Liver (tissue), 9 donors: ENCODE measurements around the gene CAMSAP1. TPM values are rescaled to one million over a fixed set of nuclear protein-coding genes. Genes with fewer than 3 reads are reported as not detected.

Source experiments
- DNase-seq: peaks from one replicate; pipeline ENCODE4 v3.0.0-alpha.2; 2017; ENCODE audit warnings: low spot score
- H3K27ac ChIP-seq, 2 donors: one replicate each; pipeline ENCODE4 v1.7.0; 2013; ENCODE audit warnings: inconsistent platforms in 2 of 2, low read length in 2 of 2, control low read depth in 1 of 2, low read depth in 1 of 2, mild to moderate bottlenecking in 1 of 2
- H3K27me3 ChIP-seq, 4 donors: one replicate each; pipeline versions ENCODE4 v1.6.1 to v1.7.0; 2013; ENCODE audit warnings: low read length in 3 of 4, inconsistent platforms in 1 of 4, mild to moderate bottlenecking in 1 of 4, moderate library complexity in 1 of 4; ENCODE audit not compliant: control insufficient read depth in 4 of 4, insufficient read depth in 4 of 4
- H3K36me3 ChIP-seq, 4 donors: one replicate each; pipeline versions ENCODE4 v1.6.1 to v1.7.0; 2013; ENCODE audit warnings: low read length in 3 of 4, mild to moderate bottlenecking in 3 of 4, low read depth in 1 of 4, moderate library complexity in 1 of 4; ENCODE audit not compliant: control insufficient read depth in 4 of 4, insufficient read depth in 3 of 4
- H3K4me1 ChIP-seq, 4 donors: one replicate each; pipeline versions ENCODE4 v1.6.1 to v1.7.0; 2013; ENCODE audit warnings: low read length in 3 of 4, mild to moderate bottlenecking in 3 of 4, moderate library complexity in 1 of 4; ENCODE audit not compliant: control insufficient read depth in 4 of 4, insufficient read depth in 4 of 4
- H3K4me3 ChIP-seq, 3 donors: one replicate each; pipeline versions ENCODE4 v1.6.1 to v1.7.0; 2013; ENCODE audit warnings: low read length in 3 of 3, control low read depth in 1 of 3, low read depth in 1 of 3, mild to moderate bottlenecking in 1 of 3
- H3K9ac ChIP-seq, 2 donors: one replicate each; pipeline ENCODE4 v1.7.0; 2013; ENCODE audit warnings: low read length in 2 of 2, mild to moderate bottlenecking in 2 of 2, moderate library complexity in 2 of 2, control low read depth in 1 of 2, low read depth in 1 of 2
- H3K9me3 ChIP-seq, 4 donors: one replicate each; pipeline versions ENCODE4 v1.6.1 to v1.7.0; 2013; ENCODE audit warnings: low read length in 3 of 4; ENCODE audit not compliant: control insufficient read depth in 4 of 4
- EGR1 ChIP-seq, 2 donors: IDR thresholded peaks; 2 replicates each; pipeline ENCODE4 v1.6.1; 2016 to 2018; ENCODE audit warnings: antibody characterized with exemption in 2 of 2, low read depth in 2 of 2
- FOXA2 ChIP-seq: IDR thresholded peaks from 2 replicates; pipeline ENCODE4 v1.6.1; 2016; ENCODE audit warnings: antibody characterized with exemption
- GABPA ChIP-seq, 2 donors: IDR thresholded peaks in 1 of 2; conservative IDR thresholded peaks in 1 of 2; 2 replicates each; pipeline ENCODE4 v1.6.1; 2016; ENCODE audit warnings: antibody characterized with exemption in 2 of 2, mild to moderate bottlenecking in 1 of 2, moderate library complexity in 1 of 2
- HNF4A ChIP-seq, 2 donors: conservative IDR thresholded peaks; 2 replicates each; pipeline ENCODE4 v1.6.1; 2016; ENCODE audit warnings: antibody characterized with exemption in 2 of 2, mild to moderate bottlenecking in 2 of 2
- HNF4G ChIP-seq: IDR thresholded peaks from 2 replicates; pipeline ENCODE4 v1.6.1; 2016; ENCODE audit warnings: antibody characterized with exemption
- JUND ChIP-seq, 2 donors: IDR thresholded peaks; 2 replicates each; pipeline ENCODE4 v1.6.1; 2016; ENCODE audit warnings: antibody characterized with exemption in 2 of 2
- NR2F2 ChIP-seq: IDR thresholded peaks from 2 replicates; pipeline ENCODE4 v1.6.1; 2016; ENCODE audit warnings: antibody characterized with exemption
- RAD21 ChIP-seq, 2 donors: IDR thresholded peaks; 2 replicates each; pipeline ENCODE4 v1.6.1; 2016; ENCODE audit warnings: antibody characterized with exemption in 2 of 2, mild to moderate bottlenecking in 2 of 2
- RXRA ChIP-seq, 2 donors: IDR thresholded peaks; 2 replicates each; pipeline ENCODE4 v1.6.1; 2017 to 2018; ENCODE audit warnings: antibody characterized with exemption in 2 of 2, mild to moderate bottlenecking in 1 of 2
- SP1 ChIP-seq: IDR thresholded peaks from 2 replicates; pipeline ENCODE4 v1.6.1; 2018; ENCODE audit warnings: antibody characterized with exemption, mild to moderate bottlenecking
- TAF1 ChIP-seq: conservative IDR thresholded peaks from 2 replicates; pipeline ENCODE4 v1.6.1; 2016; ENCODE audit warnings: antibody characterized with exemption, mild to moderate bottlenecking
- YY1 ChIP-seq: IDR thresholded peaks from 2 replicates; pipeline ENCODE4 v1.6.1; 2016; ENCODE audit warnings: antibody characterized with exemption, mild to moderate bottlenecking
- WGBS: extraction: QIAGEN DNeasy Blood & Tissue Kit; methylation state at CpG from one replicate; pipeline ENCODE4 v1.1.7; 2013; 5-methylcytosine and 5-hydroxymethylcytosine counted together
- polyA plus RNA-seq, 2 donors: library from polyadenylated mRNA; stranded (reverse) in 1 of 2; unstranded in 1 of 2; fragments of 200-250 nt in 1 of 2; fragments of >200 nt in 1 of 2; fragmentation: Nextera tagmentation in 1 of 2; extraction: Ambion mirVana in 1 of 2; gene quantifications; one replicate each; pipeline versions ENCODE4 v1.2.1 to v1.2.3, GENCODE V29; 2013 to 2015
- total RNA-seq, 2 donors: library from RNA; depleted of rRNA; stranded (reverse); fragments of >200 nt; gene quantifications; one replicate each; pipeline ENCODE4 v1.2.3, GENCODE V29; 2014
- TF ChIP-seq, protein P1 (sequence below): IDR thresholded peaks from 2 replicates; pipeline ENCODE4 v1.6.1; 2016; ENCODE audit warnings: antibody characterized with exemption
- TF ChIP-seq, protein P2 (sequence below): IDR thresholded peaks from 2 replicates; pipeline ENCODE4 v1.6.1; 2016; ENCODE audit warnings: antibody characterized with exemption, mild to moderate bottlenecking
- TF ChIP-seq, protein P3 (sequence below): IDR thresholded peaks from 2 replicates; pipeline ENCODE4 v1.6.1; 2016; ENCODE audit warnings: antibody characterized with exemption
- TF ChIP-seq, protein P4 (sequence below): IDR thresholded peaks from 2 replicates; pipeline ENCODE4 v1.6.1; 2016; ENCODE audit warnings: antibody characterized with exemption
- TF ChIP-seq, protein P5 (sequence below): fragments of 150-350 bp; IDR thresholded peaks from 2 replicates; pipeline ENCODE4 v1.5.1; 2017; ENCODE audit warnings: improper control_type of control experiment, low read depth, low read length; ENCODE audit not compliant: missing input control
- donor health status: healthy.
- donor health status: healthy.
- donor health status: healthy.
- donor health status: healthy.
- donor health status: healthy.

Gene CAMSAP1
- total and polyA plus RNA-seq, 4 donors: 0.97 to 6.4 (median 5.1) TPM

DNA sequence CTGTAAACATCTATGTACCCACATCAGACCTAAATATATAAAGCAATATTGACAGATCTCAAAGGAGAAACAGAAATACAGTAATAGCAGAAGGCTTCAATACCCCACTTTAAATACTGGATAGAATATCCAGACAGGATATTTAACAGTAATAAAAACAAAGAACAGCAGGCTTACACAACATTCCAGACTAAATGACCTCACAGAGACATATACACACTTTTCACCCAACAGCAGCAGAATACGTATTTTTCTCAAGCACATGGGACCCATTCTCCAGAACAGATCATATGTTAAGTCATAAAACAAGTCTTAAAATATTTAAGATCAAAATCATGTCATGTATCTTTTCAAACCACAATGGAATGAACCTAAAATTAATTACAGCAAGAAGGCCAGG is 76.8 kb downstream of the CAMSAP1 start:
- WGBS: 97% methylated on average over 1 of the region's 1 CpG
- no peak overlapping the region for H3K4me3 ChIP-seq
- peaks cover 0 to 3% (median 0%) of the 10 kb centered on the region in 4 donors for H3K9me3 ChIP-seq
- TF ChIP-seq, protein P1, sequence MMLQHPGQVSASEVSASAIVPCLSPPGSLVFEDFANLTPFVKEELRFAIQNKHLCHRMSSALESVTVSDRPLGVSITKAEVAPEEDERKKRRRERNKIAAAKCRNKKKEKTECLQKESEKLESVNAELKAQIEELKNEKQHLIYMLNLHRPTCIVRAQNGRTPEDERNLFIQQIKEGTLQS: no peak
- TF ChIP-seq RAD21 (IDR thresholded peaks at IDR 0.05) (no peak), SP1 (no peak), FOXA2 (no peak), RXRA (IDR thresholded peaks at IDR 0.05) (no peak), HNF4A (conservative IDR thresholded peaks at IDR 0.05) (no peak), EGR1 (IDR thresholded peaks at IDR 0.05; ENCODE audit: low read depth in 2 of 2) (no peak), HNF4G (no peak), GABPA (IDR thresholded peaks at IDR 0.05 in 1 of 2, conservative IDR thresholded peaks at IDR 0.05 in 1 of 2) (no peak), JUND (IDR thresholded peaks at IDR 0.05) (no peak), YY1 (no peak), TAF1 (no peak)
- TF ChIP-seq, protein P2, sequence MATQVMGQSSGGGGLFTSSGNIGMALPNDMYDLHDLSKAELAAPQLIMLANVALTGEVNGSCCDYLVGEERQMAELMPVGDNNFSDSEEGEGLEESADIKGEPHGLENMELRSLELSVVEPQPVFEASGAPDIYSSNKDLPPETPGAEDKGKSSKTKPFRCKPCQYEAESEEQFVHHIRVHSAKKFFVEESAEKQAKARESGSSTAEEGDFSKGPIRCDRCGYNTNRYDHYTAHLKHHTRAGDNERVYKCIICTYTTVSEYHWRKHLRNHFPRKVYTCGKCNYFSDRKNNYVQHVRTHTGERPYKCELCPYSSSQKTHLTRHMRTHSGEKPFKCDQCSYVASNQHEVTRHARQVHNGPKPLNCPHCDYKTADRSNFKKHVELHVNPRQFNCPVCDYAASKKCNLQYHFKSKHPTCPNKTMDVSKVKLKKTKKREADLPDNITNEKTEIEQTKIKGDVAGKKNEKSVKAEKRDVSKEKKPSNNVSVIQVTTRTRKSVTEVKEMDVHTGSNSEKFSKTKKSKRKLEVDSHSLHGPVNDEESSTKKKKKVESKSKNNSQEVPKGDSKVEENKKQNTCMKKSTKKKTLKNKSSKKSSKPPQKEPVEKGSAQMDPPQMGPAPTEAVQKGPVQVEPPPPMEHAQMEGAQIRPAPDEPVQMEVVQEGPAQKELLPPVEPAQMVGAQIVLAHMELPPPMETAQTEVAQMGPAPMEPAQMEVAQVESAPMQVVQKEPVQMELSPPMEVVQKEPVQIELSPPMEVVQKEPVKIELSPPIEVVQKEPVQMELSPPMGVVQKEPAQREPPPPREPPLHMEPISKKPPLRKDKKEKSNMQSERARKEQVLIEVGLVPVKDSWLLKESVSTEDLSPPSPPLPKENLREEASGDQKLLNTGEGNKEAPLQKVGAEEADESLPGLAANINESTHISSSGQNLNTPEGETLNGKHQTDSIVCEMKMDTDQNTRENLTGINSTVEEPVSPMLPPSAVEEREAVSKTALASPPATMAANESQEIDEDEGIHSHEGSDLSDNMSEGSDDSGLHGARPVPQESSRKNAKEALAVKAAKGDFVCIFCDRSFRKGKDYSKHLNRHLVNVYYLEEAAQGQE: no peak
- TF ChIP-seq, protein P3, sequence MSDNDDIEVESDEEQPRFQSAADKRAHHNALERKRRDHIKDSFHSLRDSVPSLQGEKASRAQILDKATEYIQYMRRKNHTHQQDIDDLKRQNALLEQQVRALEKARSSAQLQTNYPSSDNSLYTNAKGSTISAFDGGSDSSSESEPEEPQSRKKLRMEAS: no peak
- TF ChIP-seq, protein P4, sequence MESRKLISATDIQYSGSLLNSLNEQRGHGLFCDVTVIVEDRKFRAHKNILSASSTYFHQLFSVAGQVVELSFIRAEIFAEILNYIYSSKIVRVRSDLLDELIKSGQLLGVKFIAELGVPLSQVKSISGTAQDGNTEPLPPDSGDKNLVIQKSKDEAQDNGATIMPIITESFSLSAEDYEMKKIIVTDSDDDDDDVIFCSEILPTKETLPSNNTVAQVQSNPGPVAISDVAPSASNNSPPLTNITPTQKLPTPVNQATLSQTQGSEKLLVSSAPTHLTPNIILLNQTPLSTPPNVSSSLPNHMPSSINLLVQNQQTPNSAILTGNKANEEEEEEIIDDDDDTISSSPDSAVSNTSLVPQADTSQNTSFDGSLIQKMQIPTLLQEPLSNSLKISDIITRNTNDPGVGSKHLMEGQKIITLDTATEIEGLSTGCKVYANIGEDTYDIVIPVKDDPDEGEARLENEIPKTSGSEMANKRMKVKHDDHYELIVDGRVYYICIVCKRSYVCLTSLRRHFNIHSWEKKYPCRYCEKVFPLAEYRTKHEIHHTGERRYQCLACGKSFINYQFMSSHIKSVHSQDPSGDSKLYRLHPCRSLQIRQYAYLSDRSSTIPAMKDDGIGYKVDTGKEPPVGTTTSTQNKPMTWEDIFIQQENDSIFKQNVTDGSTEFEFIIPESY: no peak
- TF ChIP-seq, protein P5, sequence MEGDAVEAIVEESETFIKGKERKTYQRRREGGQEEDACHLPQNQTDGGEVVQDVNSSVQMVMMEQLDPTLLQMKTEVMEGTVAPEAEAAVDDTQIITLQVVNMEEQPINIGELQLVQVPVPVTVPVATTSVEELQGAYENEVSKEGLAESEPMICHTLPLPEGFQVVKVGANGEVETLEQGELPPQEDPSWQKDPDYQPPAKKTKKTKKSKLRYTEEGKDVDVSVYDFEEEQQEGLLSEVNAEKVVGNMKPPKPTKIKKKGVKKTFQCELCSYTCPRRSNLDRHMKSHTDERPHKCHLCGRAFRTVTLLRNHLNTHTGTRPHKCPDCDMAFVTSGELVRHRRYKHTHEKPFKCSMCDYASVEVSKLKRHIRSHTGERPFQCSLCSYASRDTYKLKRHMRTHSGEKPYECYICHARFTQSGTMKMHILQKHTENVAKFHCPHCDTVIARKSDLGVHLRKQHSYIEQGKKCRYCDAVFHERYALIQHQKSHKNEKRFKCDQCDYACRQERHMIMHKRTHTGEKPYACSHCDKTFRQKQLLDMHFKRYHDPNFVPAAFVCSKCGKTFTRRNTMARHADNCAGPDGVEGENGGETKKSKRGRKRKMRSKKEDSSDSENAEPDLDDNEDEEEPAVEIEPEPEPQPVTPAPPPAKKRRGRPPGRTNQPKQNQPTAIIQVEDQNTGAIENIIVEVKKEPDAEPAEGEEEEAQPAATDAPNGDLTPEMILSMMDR: no peak
- no peaks in the 10 kb centered on the region for H3K27me3 ChIP-seq
- H3K4me1 ChIP-seq: no peaks in the 10 kb centered on the region
- no peak overlapping the region for H3K9ac ChIP-seq
- no peak for DNase-seq
- peaks cover 0 to 3% (median 1%) of the 10 kb centered on the region in 4 donors for H3K36me3 ChIP-seq
- H3K27ac ChIP-seq: no peak overlapping the region

DNA sequence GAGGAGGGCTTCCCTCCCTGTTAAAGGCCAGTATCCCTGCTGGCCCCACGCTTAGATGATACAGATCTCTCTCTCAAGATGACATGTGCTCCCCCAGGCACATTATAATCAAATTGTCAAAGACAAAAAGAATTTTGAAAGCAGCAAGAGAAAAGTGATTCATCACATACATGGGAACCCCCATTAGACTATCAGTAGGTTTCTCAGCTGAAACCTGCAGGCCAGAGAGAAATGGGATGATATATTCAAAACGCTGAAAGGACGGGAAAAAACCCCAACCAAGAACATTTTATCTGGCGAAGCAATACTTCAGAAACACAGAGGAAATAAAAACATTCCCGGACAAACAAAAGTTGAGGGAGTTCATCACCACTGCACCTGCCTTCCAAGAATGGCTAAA is 78.7 kb downstream of the CAMSAP1 start:
- H3K36me3 ChIP-seq: peaks cover 2 to 3% (median 3%) of the 10 kb centered on the region in 4 donors
- no peak for DNase-seq
- over 99% methylated on average over 5 of the region's 5 CpGs for WGBS
- no peak overlapping the region for H3K27ac ChIP-seq
- H3K27me3 ChIP-seq: no peaks in the 10 kb centered on the region
- H3K4me3 ChIP-seq: no peak overlapping the region
- no peaks in the 10 kb centered on the region for H3K4me1 ChIP-seq
- TF ChIP-seq EGR1 (IDR thresholded peaks at IDR 0.05; ENCODE audit: low read depth in 2 of 2) (no peak), RAD21 (IDR thresholded peaks at IDR 0.05) (no peak), SP1 (no peak), HNF4G (no peak), HNF4A (conservative IDR thresholded peaks at IDR 0.05) (no peak), FOXA2 (no peak), NR2F2 (no peak), JUND (IDR thresholded peaks at IDR 0.05) (no peak)
- TF ChIP-seq, protein P1: no peak
- TF ChIP-seq, protein P4: no peak
- TF ChIP-seq, protein P3: no peak
- TF ChIP-seq, protein P2: no peak
- H3K9ac ChIP-seq: no peak overlapping the region
- peaks cover 0 to 3% (median 0%) of the 10 kb centered on the region in 4 donors for H3K9me3 ChIP-seq
